ENCODE data around the gene LIME1. TPM values are rescaled to one million over a fixed set of nuclear protein-coding genes. Genes with fewer than 3 reads are reported as not detected.

LIME1 gene
- 1.7 TPM for total RNA-seq

- DNase-seq, result no peak
Observed at GRCh38 chr20:63735859-63736718, at the start of gene LIME1. TSS of gene LIME1 (plus strand) at chr20:63736664. CDS start at chr20:63737550, 886 bp downstream.

- no peak for DNase-seq
Observed at GRCh38 chr20:63687419-63688178, 48.9 kb upstream of the LIME1 start.

- no peak for DNase-seq
Observed at GRCh38 chr20:63688228-63689045, 48.0 kb upstream of the LIME1 start.

GRCh38 chr20:63689046-63690002 lies 47.1 kb upstream of the LIME1 start:
- DNase-seq, result no peak

- DNase-seq, result no peak
Observed at GRCh38 chr20:63690003-63690897, 46.2 kb upstream of the LIME1 start.

- no peak for DNase-seq
Observed at GRCh38 chr20:63690898-63691710, 45.4 kb upstream of the LIME1 start.

GRCh38 chr20:63691711-63692435 lies 44.6 kb upstream of the LIME1 start:
- DNase-seq, result no peak

- DNase-seq, result no peak
Observed at GRCh38 chr20:63692436-63693082, 43.9 kb upstream of the LIME1 start.

GRCh38 chr20:63693083-63693732 lies 43.3 kb upstream of the LIME1 start:
- no peak for DNase-seq

- no peak for DNase-seq
Observed at GRCh38 chr20:63693733-63694583, 42.5 kb upstream of the LIME1 start.

GRCh38 chr20:63694584-63695423 lies 41.7 kb upstream of the LIME1 start:
- DNase-seq, result no peak

- no peak for DNase-seq
Observed at GRCh38 chr20:63695424-63696305, 40.8 kb upstream of the LIME1 start.

- no peak for DNase-seq
Observed at GRCh38 chr20:63696306-63696627, 40.2 kb upstream of the LIME1 start.

GRCh38 chr20:63696628-63697356 lies 39.7 kb upstream of the LIME1 start, which contains the start of gene TNFRSF6B:
TSS of gene TNFRSF6B (plus strand) at chr20:63696652. CDS start at chr20:63696768, 116 bp downstream.
- no peak for DNase-seq
